Measurements from ENCODE around the gene TRHDE.

Gene TRHDE

DNA sequence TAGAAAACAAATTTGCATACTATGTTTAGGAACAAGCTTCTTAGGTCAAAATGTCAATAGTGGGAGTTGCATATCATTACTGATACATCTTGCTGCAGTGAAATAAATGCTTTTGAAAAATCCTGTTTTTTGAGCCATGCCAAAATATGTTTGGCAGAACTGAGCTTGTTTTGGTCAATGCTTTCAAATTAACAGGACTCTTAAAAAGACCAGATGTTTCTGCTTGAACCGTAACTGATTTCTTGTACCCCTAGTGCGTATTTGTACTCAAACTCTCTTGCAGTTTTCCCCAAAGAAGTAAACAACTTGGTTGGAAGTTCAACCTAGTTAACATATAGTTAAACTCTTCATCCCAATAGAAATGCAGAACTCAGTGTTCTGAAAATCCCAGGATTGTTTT is 3.4 kb downstream of the TRHDE start:
- DNase-seq = no peak

DNA sequence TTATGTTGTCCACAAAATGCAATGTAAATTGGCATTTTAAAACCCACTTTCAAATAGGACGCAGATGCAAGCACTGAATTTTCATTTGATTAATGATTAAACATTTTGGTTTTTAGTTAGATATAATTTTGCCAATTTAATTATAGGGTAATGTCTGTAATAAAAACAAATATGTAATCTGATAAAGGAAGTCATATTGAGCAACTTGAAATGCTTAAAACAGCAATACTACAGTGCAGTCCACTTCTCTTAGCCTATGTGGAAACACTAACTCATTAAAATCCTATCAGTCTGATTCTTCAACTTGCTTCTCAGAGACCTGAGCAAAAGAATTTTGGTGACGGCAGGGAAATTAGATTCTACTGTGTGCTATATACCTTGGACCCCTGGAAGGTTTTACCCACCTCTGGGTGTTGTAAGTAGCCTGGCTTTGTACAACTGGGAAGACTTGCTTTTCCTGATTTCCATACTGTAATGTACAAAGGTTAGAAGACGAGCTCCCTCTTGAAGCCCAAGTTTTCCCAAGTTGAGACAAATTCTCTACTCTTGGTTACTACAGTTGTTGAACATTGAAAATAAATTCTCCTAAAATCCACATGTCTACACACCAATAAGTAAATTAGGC is 4.1 kb downstream of the TRHDE start:
- DNase-seq = no peak

DNA sequence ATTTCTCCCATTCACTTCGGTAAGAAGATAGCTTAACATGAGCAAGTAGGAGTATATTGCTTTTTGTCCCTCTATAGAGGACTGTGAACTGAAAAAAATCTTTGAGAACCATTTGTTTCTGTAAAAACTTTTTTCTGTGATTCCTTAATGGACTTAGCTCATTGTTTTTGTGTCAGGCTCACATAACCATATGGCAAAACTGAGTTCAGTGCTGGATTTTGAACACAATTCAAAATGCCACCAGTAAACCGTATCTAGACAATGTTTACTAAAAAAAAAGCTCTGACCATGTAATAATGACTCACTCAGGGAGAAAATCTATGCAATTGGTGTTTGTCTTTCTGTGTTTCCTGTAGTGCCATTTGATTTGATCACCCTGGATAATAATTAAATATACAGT is 5.2 kb downstream of the TRHDE start:
- no peak for DNase-seq

DNA sequence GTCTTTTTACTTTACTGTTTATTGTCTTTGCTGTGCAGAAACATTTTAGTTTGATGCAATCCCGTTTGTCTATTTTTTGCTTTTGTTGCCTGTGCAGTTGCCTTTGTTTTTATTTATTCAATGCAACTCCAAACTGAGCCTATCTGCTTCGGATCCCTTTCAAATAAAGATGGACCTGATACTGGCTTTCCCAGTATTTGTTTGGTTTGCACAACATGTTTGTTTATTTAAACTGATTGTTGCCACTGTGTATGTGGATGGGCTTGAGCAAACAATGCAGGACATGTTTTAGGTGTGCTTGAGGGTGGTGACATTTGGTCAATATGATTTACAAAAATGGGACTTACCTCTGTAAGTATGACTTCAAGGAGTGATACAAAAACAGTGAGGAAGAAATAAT is 6.7 kb downstream of the TRHDE start:
- DNase-seq = no peak

DNA sequence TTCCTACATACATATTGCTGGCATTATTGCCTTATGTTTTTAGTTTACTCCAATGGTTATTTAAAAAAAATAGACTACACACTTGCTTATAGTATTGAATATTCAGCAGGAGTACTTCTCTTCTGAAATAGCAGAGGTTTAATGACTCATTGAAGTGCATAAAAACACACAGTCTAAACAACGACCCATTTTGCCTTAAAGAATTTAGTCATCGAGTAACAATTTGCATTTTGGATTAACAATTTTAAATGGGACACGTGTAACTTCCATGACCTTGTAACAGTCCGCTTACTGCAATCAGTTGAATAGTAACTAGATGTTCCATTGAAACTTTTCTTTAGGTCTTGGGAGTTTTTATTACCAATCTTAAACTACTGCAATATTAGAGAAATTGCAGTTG is 9.0 kb downstream of the TRHDE start:
- no peak for DNase-seq

DNA sequence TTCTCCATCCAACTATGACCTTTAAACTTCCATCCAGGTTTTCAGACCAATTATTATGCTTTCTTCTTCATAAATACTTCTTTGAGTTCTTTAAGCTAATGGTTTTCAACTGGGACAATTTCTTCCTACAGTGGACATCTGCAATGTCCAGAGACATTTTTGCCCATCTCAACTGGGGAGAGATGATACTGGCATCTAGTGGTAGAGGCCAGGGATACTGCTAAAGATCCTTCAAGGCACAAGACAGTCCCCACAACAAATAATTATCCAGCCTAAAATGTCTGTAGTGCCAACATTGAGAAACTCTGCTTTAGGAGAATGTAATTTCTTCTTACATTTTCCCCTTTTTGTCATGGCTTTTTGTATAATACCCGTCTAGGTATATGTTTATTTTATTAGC is 10.6 kb downstream of the TRHDE start:
- no peak for DNase-seq

DNA sequence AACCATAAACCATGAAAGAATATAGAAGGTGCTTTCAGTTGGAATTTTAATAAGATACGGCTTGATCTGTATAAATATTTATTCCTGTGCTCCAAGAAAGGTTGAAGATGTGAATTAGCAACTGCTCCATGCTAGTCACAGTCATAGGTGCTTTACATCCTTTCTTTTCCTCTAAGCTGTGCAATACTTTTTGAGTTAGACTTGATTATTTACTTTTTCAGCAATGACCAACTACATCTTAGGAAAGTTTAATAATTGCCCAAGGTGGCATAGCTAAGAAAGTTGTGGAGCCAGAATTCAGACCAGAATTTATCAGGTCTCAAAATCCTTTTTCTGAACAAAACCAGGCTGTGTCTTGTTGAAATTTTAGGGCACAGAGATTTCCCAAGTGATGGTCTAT is 13.7 kb downstream of the TRHDE start:
- no peak for DNase-seq

DNA sequence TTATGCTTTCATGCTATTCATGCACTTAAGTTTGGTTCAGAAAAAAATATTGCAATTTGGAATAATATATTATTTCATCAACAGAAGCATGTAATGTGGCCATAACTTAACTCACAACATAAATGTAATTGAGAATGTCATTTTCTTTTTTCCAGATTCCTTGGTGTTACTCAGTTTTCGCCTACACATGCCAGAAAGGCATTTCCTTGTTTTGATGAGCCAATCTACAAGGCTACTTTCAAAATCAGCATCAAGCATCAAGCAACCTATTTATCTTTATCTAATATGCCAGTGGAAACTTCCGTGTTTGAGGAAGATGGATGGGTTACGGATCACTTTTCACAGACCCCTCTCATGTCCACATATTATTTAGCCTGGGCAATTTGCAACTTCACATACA is 14.4 kb downstream of the TRHDE start:
- no peak for DNase-seq

DNA sequence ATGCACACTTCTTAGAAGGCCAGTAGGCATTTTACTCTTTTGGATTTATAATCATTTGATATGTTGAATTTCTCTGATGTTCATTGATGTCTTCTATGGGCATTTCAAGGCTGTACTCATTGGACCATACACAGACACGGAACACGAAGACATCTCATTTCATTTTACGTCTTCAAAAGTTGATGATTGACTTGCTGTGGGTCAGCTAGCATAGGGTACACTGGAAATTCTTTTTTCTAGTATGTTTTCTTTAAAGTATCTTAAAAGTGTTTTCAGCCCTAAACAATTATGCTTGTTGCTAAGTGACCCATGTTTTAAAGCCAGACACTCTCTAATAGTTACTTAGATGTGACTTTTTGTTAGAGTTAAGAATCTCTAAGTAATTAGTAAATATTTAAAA is 16.3 kb downstream of the TRHDE start:
- DNase-seq = no peak

DNA sequence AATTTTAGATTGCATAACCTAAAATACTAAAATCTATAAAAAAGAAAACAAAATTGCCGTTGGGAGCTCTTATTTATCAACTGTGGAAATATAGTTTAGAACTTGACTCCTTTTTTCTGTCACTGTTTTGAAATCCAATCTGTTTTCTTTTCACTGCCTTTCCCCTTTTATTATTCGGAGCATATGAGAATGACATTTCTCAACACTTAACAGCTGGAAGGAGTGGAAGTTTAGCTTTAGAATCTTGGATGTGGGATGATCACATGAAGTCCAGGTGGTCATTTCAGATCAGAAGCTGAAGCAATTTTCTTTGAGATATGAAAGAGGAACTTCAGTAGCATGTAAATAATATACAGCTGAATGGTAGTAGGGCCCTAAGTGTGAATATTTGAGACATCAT is 16.7 kb downstream of the TRHDE start:
- DNase-seq = no peak

DNA sequence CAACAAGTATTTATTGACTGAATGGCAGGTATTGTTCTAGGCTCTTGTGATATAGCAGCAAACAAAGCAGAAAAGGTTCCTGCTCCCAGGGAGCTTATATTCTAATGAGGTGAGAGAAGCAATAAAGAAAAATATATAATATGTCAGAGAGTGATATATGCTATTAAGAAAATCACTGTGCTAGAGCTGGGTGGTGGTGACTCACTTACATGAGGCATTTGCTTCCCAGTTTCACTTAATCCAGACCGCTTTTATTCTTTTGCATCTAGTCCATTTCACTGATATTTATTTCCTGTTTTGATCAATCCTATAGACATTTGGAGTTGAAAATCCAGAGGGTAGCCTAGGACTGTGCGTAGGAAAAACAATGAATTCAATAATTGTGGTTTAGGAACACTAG is 17.5 kb downstream of the TRHDE start:
- DNase-seq = no peak

DNA sequence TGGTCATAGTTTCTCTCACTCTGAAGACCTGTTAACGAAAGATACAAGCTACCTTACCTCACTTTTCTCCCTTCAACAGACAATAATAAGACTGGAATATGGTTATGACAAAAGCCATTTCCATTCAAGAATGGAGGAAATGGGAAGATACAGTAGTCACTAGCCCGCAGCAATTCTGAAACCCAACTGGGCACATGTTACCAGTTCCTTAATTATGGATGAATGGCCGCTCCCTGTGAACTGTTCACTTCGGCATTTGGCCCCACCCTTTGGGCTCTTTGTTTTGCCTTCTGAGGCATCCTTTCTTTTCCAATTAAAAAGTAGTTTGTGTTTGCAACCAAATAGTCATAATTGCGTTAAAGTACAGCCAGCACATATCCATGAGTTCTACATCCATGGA is 19.0 kb downstream of the TRHDE start:
- no peak for DNase-seq

DNA sequence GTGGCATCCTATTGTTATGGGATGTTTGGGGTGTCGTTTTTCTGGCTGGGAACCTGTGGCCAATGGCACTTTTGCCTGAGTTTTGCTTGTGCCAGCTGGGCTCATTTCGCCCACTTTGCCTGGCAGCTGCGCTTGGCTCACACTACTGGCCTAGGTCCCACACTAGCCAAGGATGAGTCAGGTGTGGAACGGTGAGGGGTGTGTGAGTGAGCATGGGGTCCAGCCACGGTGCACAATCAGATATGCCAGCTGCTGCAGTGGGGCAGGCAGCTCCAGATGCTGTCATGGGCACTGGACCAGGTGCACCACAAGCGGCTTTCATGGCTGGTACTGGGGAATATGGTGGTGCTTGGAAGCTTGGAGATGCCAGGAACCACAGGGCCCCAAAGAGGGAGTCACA is 21.5 kb downstream of the TRHDE start:
- no peak for DNase-seq

DNA sequence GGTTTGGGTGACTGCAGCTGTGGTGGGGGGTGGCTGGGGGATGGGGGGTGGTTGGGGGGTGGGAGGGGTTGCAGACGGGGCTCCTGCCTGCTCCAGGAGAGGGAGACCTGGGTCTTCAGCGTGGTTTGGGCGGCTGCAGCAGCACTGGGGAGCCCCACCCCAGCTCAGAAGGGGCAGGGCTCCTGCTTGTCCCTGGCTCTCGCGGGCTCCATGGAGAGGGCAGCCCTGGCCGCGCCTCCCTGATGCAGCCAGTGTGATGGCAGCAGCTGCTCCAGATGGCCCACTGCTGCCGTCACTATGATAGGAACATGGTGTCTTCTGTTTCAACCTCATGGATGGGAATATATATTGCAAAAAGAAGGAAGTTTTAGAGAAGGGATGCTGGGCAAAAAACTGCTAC is 22.9 kb downstream of the TRHDE start:
- no peak for DNase-seq

DNA sequence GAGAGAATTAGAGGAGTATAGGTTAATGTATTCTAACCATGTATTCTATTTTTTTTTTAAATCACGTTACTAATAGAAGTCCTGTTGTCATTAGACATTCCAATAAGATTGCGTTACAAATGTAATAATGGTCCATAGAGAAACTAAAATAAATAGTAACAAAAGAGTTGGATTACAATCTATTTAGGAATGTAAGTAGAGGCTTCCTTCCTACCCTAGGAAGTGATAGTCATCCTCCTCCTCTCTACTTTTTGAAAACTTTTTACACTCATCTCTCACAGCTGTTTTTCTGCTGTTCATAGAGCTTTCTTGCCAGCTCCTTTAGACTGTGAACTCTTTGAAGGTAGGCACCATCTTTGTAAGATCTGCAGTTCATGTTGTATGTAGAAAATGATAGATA is 23.6 kb downstream of the TRHDE start:
- DNase-seq = no peak

DNA sequence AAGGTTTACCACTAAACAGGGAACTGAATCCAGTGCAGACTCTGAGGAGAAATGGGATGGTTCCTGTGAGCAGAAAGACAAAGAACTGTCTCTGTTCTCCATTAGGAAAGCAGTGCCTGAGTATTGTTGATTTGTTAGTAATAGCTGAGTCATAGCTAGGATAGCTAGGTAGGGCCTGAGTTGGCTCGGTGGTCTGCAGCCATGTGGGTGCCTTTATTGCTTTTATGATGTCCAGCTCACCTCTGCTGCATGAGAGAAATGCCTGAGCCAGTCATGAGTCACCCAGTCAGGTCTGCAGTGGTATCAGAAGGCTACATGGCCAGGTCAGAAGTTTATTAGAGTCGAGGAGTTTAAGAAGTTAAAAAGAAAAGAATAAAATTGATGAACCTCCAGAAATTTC is 24.2 kb downstream of the TRHDE start:
- DNase-seq = no peak

DNA sequence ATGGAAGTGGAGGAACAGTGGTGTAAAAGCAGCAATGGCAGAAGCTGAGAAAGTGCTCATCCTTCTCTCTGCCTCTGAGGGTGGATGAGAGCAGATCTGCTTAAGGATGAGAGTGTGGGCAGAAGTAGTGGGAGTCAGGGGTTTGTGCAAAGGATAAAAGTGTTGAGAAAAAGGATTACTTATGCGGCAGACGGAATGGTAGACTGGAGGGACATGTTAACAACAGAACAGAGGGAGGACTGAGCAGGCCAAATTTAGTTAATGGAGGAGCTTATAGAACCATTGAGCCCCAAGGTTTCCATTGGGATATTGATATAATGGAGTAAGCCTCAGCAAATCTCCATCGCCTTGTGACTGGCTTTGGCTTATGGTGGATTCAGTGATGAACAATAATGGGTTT is 25.5 kb downstream of the TRHDE start:
- DNase-seq = no peak

DNA sequence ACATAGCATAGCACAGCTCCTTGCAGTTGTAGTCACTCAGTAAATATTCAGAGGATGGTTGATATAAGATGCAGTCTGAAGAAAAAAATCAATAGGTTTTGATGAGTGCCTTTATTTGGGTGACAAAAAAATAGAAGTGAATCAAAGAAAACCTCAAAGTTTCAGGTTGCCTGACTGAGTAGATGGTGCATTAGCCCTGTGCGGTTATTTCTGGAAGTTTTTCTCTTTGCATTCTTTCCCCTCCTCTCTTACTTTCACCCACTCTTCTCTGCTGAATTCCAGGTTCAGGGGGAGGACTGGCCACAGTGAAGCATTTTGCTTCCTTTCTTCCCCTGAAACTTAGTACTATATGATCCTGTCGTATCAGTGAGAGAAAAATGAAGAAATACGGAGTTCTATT is 28.6 kb downstream of the TRHDE start:
- no peak for DNase-seq

DNA sequence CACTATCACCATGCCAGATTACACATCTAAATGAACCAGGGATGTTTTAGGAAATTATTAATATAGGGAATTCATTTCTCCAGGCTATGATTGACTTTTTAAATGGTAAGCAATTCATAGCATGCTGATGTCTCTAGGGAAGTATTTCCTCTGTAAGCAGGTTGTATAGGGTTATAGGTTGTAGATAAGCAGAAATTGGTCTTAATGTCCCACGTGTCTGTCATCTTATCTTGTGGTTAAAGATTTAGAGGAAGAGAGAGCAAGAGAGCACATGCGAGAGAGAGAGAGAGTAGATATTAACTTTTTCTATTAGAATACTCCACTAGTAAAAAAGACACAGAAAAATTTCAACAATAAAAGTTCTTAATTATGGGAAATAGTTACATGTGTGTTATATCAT is 32.6 kb downstream of the TRHDE start:
- no peak for DNase-seq

DNA sequence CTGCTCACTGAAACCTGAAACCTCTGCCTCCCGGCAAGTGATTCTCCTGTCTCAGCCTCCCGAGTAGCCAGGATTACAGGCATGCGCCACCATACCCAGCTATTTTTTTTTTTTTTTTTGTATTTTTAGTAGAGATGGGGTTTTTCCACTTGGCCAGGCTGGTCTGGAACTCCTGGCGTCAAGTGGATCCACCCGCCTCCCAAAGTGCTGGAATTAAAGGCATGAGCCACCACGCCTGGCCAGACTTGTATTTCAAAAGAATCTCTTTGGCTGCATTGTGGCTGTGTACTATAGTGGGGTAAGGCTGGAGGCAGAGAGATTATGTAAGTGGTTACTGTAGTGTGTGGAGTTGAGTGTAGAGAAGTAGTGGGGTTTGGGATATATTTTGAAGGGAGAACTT is 35.1 kb downstream of the TRHDE start:
- no peak for DNase-seq

DNA sequence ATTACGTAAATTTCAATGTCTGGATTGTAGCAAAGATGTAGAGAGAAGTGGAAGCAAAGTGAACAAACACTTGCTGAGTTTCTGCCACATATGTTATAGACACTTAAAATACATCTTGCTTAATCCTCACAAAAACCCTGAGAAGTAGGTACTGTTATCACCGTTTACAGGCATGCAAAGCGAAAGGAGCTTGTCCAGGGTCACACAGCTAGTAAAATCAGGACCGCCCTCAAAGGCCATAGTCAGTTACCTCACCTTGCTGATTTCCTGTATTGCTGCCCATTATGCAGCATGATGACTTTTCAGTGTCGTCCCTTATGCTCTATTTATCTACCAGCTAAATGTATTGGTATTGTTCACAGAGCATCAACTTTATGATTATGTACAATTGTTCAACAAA is 39.8 kb downstream of the TRHDE start:
- no peak for DNase-seq

DNA sequence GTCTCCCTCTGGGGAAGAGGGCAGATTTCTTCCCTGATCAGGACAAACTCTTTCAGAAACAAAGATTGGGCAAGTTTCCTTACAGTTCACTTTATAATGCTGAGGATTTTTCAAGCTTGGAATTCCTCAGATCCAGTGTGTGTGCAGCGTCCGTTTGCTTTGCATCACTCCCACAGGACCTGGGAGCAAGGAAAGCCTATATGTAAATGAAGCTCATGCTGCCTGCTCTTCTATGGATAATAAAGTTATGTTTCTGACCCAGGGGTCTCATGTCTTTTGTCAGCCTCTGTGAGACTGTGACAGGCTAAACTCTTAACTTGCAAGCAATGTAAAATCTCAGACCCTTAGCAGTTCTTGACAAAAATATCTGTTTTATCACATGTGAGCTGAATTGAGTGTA is 41.6 kb downstream of the TRHDE start:
- DNase-seq = no peak

DNA sequence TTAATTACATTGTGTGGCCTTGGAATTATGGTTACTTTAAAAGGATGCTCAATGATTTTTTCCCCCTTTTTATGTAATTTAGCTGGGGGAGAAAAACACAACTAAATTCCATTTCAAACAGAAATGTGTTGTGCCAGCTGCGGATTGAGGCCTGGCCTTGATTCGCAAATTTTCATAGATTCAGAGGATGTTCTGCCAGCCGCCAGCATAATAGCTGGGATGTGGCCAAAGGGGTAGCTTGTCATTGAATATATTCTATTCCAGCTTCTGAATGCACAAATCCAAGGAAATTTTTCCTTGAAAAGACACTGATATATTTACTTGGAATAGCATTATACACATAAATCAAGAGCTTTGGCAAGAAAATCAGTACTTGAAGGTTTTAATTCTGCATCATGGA is 43.7 kb downstream of the TRHDE start:
- no peak for DNase-seq

DNA sequence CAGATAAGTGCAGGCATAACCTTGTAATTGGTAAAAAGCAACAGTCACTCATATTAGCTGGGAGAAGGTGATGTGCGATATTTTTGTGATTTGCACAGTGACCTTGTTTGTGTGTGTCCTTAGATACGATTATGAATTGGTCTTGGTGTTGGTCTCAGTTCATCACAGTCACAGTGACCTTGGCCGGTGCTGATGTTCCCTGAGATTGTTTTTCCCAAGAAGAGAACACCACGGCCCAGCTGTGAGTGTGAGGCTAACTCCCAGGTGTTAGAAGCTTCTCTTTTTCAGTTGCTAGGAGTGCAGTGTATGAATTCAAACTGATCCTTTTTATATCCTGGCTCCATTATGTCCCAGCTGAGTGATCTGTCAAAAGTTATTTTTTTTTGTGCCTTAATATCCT is 46.2 kb downstream of the TRHDE start:
- DNase-seq = no peak

DNA sequence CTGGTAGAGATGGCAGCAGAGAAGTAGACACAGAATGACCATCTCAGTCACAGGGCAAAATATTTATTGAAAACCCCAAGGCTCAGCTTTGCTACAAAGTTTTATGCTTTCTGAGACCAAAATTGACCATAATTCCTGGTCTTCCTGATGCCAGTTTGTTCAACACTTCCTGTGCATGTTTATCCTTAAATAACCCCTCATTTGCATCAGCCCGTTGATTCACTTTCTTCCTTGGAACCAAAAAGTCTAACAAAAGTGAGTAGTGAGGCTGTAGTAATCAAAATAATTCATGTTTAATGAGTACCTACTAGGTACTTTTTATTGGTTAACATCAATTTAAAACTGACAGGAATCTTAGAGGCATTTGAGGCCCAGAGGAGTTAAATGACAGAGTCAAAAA is 51.7 kb downstream of the TRHDE start:
- DNase-seq = no peak

DNA sequence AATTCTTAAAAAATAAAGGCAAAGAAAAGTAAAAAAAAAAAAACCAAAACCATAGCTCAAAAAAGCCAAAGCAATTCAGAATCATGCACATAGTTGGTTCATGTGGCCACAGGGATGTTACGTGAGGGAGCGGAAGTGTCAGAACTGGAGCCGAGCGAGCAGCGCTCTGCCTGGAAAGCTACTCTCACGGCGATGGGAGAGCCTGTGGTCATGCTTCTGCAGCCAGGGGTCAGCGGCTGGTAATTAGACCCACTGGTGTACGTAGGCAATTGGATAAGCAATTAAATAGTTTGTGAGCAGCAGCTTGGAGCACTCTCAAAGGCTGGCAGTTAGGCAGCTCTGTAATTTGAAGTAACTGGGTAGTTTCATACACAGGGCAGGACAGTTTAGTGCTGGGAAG is 58.1 kb downstream of the TRHDE start:
- no peak for DNase-seq

Data from stimulated activated CD4-positive, alpha-beta T cell treated with anti-CD3 and anti-CD28 coated beads, Interleukin-4, amount 100 ng/mL, for 4 hours (primary cell).